ENCODE results near the gene TPD52L2.

GRCh38 chr20:63893999-63894357 lies 28.9 kb downstream of the TPD52L2 start:
- TF ChIP-seq CTCF (IDR thresholded peaks at IDR 0.05; ENCODE audit: low read length) (no peak), EZH2 (IDR thresholded peaks at IDR 0.05; ENCODE audit: borderline replicate concordance, low read length) (no peak)

Data from OCI-LY1 (cell line).